Measurements from ENCODE around the gene CCNL2.

The CCNL2 gene

DNA sequence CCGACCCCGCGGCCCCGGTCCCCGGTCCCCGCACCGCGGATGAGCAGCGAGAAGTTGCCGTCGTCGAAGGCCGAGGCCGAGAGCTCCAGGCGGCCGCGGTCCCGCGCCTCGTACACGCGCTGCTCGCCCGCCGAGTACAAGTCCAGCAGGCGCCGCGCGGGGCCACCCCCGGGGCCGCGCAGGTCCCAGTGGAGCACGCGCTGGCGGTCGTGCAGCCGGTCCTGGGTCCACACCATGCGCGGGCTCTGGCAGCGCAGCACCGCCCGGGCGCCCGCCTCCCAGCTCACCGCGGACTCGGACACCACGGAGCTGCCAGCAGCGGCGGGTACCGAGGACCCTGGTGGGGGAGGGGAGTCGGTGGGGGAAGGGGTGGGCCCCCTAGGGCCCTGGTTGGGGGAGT, 43.7 kb downstream of the CCNL2 start:
- CTCF ChIA-PET: interaction anchor here (1.1 kb wide), 1 partner anchor 17 kb away, joined by 3 read pairs; no protein-coding TSS in a partner anchor
- H3K27ac ChIP-seq (ENCODE audit: extremely low read depth, low read depth, low read length): no peak overlapping the region
- TF ChIP-seq, protein P1, sequence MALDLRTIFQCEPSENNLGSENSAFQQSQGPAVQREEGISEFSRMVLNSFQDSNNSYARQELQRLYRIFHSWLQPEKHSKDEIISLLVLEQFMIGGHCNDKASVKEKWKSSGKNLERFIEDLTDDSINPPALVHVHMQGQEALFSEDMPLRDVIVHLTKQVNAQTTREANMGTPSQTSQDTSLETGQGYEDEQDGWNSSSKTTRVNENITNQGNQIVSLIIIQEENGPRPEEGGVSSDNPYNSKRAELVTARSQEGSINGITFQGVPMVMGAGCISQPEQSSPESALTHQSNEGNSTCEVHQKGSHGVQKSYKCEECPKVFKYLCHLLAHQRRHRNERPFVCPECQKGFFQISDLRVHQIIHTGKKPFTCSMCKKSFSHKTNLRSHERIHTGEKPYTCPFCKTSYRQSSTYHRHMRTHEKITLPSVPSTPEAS (tag by site-specific recombination; IDR thresholded peaks at IDR 0.05): no peak
- TF ChIP-seq ZBTB26 (tag by site-specific recombination; optimal IDR thresholded peaks at IDR 0.05): peak; percentile 40
- no peak for TF ChIP-seq ZNF670 (tag by site-specific recombination; IDR thresholded peaks at IDR 0.05; ENCODE audit: low read depth)
- H3K9me3 ChIP-seq (ENCODE audit: control insufficient read depth, insufficient read depth, low read depth, low read length): no peaks in the 10 kb centered on the region
- no peaks in the 10 kb centered on the region for H3K36me3 ChIP-seq (ENCODE audit: control insufficient read depth in 2 of 2, insufficient read depth in 1 of 2, low read length in 2 of 2)
- H3K4me1 ChIP-seq (ENCODE audit: control insufficient read depth, insufficient read depth, low read length): peaks cover 7% of the 10 kb centered on the region; the same call in 1 of the 2 replicates
- no peak overlapping the region for H3K4me3 ChIP-seq (ENCODE audit: low read depth, low read length)
- POLR2A ChIA-PET: interaction anchor here (1.0 kb wide), 1 partner anchor 20 kb away, joined by 6 read pairs; the partner anchor contains the start of gene AURKAIP1

- ChIA-PET POLR2A (interaction anchor here (0.6 to 1.0 kb wide), 4 partner anchors 21 to 686 kb away, joined by 3 to 6 read pairs (median 4); partner anchors contain the start of gene AURKAIP1), CTCF (interaction anchor here (1.1 to 2.7 kb wide), 2 partner anchors 17 to 18 kb away, joined by 3 to 15 read pairs; no protein-coding TSS in a partner anchor)
- TF ChIP-seq KLF16 (tag by site-specific recombination; IDR thresholded peaks at IDR 0.05) (0 out of 2 replicates have a peak, but pooled peaks have one; percentile 36), WT1 (tag by site-specific recombination; IDR thresholded peaks at IDR 0.05) (no peak), GLI4 (tag by site-specific recombination; IDR thresholded peaks at IDR 0.05) (no peak), YY2 (tag by site-specific recombination; IDR thresholded peaks at IDR 0.05) (no peak), SETDB1 (IDR thresholded peaks at IDR 0.05; ENCODE audit: insufficient read length, low read length) (no peak), ZBTB8A (tag by site-specific recombination; IDR thresholded peaks at IDR 0.05) (peak; percentile 18), ZNF792 (tag by site-specific recombination; IDR thresholded peaks at IDR 0.05) (no peak), ZFP69B (tag by site-specific recombination; IDR thresholded peaks at IDR 0.05) (no peak), ZNF140 (tag by site-specific recombination; IDR thresholded peaks at IDR 0.05) (no peak), ZBTB7A (tag by site-specific recombination; IDR thresholded peaks at IDR 0.05; ENCODE audit: low read depth) (0 out of 2 replicates have a peak, but pooled peaks have one; percentile 49), ZBTB26 (tag by site-specific recombination; optimal IDR thresholded peaks at IDR 0.05) (peak; percentile 37), GLIS2 (tag by site-specific recombination; IDR thresholded peaks at IDR 0.05) (peak; percentile 45; the same call in 1 of the 2 replicates), GLI2 (tag by site-specific recombination; IDR thresholded peaks at IDR 0.05; ENCODE audit: borderline replicate concordance, low read depth) (no peak), GLIS1 (tag by site-specific recombination; IDR thresholded peaks at IDR 0.05) (peak; percentile 88), ZNF555 (tag by site-specific recombination; conservative IDR thresholded peaks at IDR 0.05) (no peak)
- TF ChIP-seq, protein P2, sequence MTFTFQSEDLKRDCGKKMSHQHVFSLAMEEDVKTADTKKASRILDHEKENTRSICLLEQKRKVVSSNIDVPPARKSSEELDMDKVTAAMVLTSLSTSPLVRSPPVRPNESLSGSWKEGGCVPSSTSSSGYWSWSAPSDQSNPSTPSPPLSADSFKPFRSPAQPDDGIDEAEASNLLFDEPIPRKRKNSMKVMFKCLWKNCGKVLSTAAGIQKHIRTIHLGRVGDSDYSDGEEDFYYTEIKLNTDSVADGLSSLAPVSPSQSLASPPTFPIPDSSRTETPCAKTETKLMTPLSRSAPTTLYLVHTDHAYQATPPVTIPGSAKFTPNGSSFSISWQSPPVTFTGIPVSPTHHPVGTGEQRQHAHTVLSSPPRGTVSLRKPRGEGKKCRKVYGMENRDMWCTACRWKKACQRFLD (tag by site-specific recombination; IDR thresholded peaks at IDR 0.05): no peak
- H3K36me3 ChIP-seq (ENCODE audit: control insufficient read depth in 2 of 2, insufficient read depth in 1 of 2, low read length in 2 of 2): no peaks in the 10 kb centered on the region
- H3K4me3 ChIP-seq (ENCODE audit: low read depth, low read length): no peak overlapping the region
- H3K27ac ChIP-seq (ENCODE audit: extremely low read depth, low read depth, low read length): no peak overlapping the region
- peaks cover 7% of the 10 kb centered on the region; the same call in 1 of the 2 replicates for H3K4me1 ChIP-seq (ENCODE audit: control insufficient read depth, insufficient read depth, low read length)
- H3K9me3 ChIP-seq (ENCODE audit: control insufficient read depth, insufficient read depth, low read depth, low read length): no peaks in the 10 kb centered on the region
Observed at GRCh38 chr1:1354271-1355247, 44.6 kb downstream of the CCNL2 start.
